GM12878 (cell line): ENCODE measurements around the gene MITF. TPM values are rescaled to one million over a fixed set of nuclear protein-coding genes. Genes with fewer than 3 reads are reported as not detected.

Source experiments
- ATAC-seq: fragments of 200-7000 bp; cut with Tn5 transposase; 3 replicates; pipeline ENCODE4 v1.9.1; 2020; ENCODE audit warnings: mild to moderate bottlenecking, moderate library complexity
- BruUV-seq: library from RNA; stranded (reverse); fragments of 400-500 nt; replicated peaks from 2 replicates; lab custom pipeline; 2021; lab: Mats Ljungman, UMichigan
- CTCF ChIA-PET: fragments of 300-600 bp; sonication (Branson Sonifier 250); formaldehyde crosslinking; extraction: SDS; loops from one replicate; lab custom pipeline; 2021; ENCODE audit warnings: inconsistent platforms; lab: Yijun Ruan, JAX
- POLR2A ChIA-PET: fragments of 350-600 bp; formaldehyde crosslinking; extraction: SDS; loops from one replicate; lab custom pipeline; 2021; ENCODE audit warnings: inconsistent platforms; lab: Charles Lee
- RAD21 ChIA-PET: fragments of 300-600 bp; sonication (Branson Sonifier 250); formaldehyde crosslinking; loops from one replicate; lab custom pipeline; 2023; ENCODE audit warnings: antibody characterized with exemption; ENCODE audit not compliant: unreplicated experiment; lab: Charles Lee
- SMC1A ChIA-PET: fragments of 300-600 bp; sonication (Branson Sonifier 250); formaldehyde crosslinking; loops from one replicate; lab custom pipeline; 2023; ENCODE audit not compliant: unreplicated experiment, uncharacterized antibody; lab: Charles Lee
- DNase-seq: peaks from one replicate; pipeline ENCODE4 v3.0.0-alpha.2; 2011; ENCODE audit warnings: low read depth, low spot score
- FAIRE-seq: peaks from 3 replicates; lab custom pipeline; 2011; peaks lifted over from hg19 to GRCh38; lab: Jason Lieb, UNC
- H2AFZ ChIP-seq: 2 replicates; pipeline ENCODE4 v1.6.0; 2011; ENCODE audit warnings: low read depth, low read length, control low read depth; ENCODE audit not compliant: control insufficient read depth
- H3K27ac ChIP-seq: 2 replicates; pipeline ENCODE4 v1.5.1; 2011; ENCODE audit warnings: control low read depth; ENCODE audit not compliant: control insufficient read depth, insufficient read depth
- H3K27me3 ChIP-seq, 2 experiments: replicated peaks in 1 of 2; 2 replicates each; pipeline versions ENCODE4 v1.6.0 to v1.6.1; 2011; ENCODE audit warnings: low read length in 1 of 2; ENCODE audit not compliant: control insufficient read depth in 2 of 2, insufficient read depth in 2 of 2
- H3K36me3 ChIP-seq, 2 experiments: 2 replicates each; pipeline ENCODE4 v1.5.1; 2011; ENCODE audit warnings: low read length in 1 of 2; ENCODE audit not compliant: control insufficient read depth in 2 of 2, insufficient read depth in 2 of 2
- H3K4me1 ChIP-seq: 2 replicates; pipeline ENCODE4 v1.6.1; 2011; ENCODE audit warnings: mild to moderate bottlenecking, low read length, moderate library complexity, mixed read lengths; ENCODE audit not compliant: control insufficient read depth, insufficient read depth
- H3K4me2 ChIP-seq: 2 replicates; pipeline ENCODE4 v1.6.0; 2011; ENCODE audit warnings: control low read depth; ENCODE audit not compliant: control insufficient read depth, insufficient read depth
- H3K4me3 ChIP-seq: fragments of 200-600 bp; sonication (generic); 2 replicates; pipeline ENCODE4 v1.5.1; 2016
- H3K79me2 ChIP-seq: 2 replicates; pipeline ENCODE4 v1.6.0; 2011; ENCODE audit warnings: low read length; ENCODE audit not compliant: control insufficient read depth, insufficient read depth
- H3K9ac ChIP-seq: 2 replicates; pipeline ENCODE4 v1.8.0; 2011; ENCODE audit warnings: low read length, control low read depth, mixed read lengths; ENCODE audit not compliant: control insufficient read depth, insufficient read depth
- H3K9me3 ChIP-seq: replicated peaks from 3 replicates; pipeline ENCODE4 v1.5.1; 2011; ENCODE audit warnings: mild to moderate bottlenecking, low read length; ENCODE audit not compliant: control insufficient read depth, insufficient read depth
- H4K20me1 ChIP-seq: 2 replicates; pipeline ENCODE4 v1.6.0; 2011; ENCODE audit not compliant: control insufficient read depth, insufficient read depth
- CBX3 ChIP-seq: fragments of 200-600 bp; sonication (generic); IDR thresholded peaks from 2 replicates; pipeline ENCODE4 v1.6.1; 2016; ENCODE audit warnings: low read depth, borderline replicate concordance
- CHD1 ChIP-seq: IDR thresholded peaks from 2 replicates; pipeline ENCODE4 v1.6.1; 2012; ENCODE audit warnings: low read depth, low read length, improper control_type of control experiment
- EP300 ChIP-seq, 2 experiments: fragments of 150-350 bp in 1 of 2; IDR thresholded peaks; 2 replicates each; pipeline ENCODE4 v1.6.1; 2011 to 2012; ENCODE audit warnings: low read depth in 2 of 2, low read length in 2 of 2, borderline replicate concordance in 1 of 2, improper control_type of control experiment in 1 of 2, inconsistent platforms in 1 of 2; ENCODE audit not compliant: control insufficient read depth in 1 of 2
- GATAD2B ChIP-seq: fragments of 450-650 bp; conservative IDR thresholded peaks from 2 replicates; pipeline ENCODE4 v1.6.1; 2017; ENCODE audit warnings: low read depth, mild to moderate bottlenecking, moderate library complexity
- HDAC2 ChIP-seq: fragments of 200-600 bp; sonication (generic); IDR thresholded peaks from 2 replicates; pipeline ENCODE4 v1.6.1; 2017
- HDAC6 ChIP-seq: fragments of 200-600 bp; sonication (generic); IDR thresholded peaks from one replicate; pipeline ENCODE4 v1.8.0; 2017; ENCODE audit warnings: antibody characterized with exemption; ENCODE audit not compliant: unreplicated experiment
- MXI1 ChIP-seq: fragments of 150-350 bp; IDR thresholded peaks from 2 replicates; pipeline ENCODE4 v1.6.1; 2011; ENCODE audit warnings: low read depth, mild to moderate bottlenecking, inconsistent platforms, low read length, improper control_type of control experiment
- MYB ChIP-seq: fragments of 150-350 bp; IDR thresholded peaks from 2 replicates; pipeline ENCODE4 v1.6.1; 2014; ENCODE audit warnings: mild to moderate bottlenecking, low read depth, low read length, borderline replicate concordance
- NKRF ChIP-seq: fragments of 450-650 bp; conservative IDR thresholded peaks from 2 replicates; pipeline ENCODE4 v1.6.1; 2017; ENCODE audit warnings: mild to moderate bottlenecking, moderate library complexity
- NR2C1 ChIP-seq: fragments of 450-650 bp; IDR thresholded peaks from 2 replicates; pipeline ENCODE4 v1.6.1; 2017; ENCODE audit warnings: antibody characterized with exemption, mild to moderate bottlenecking, moderate library complexity
- NR2F1 ChIP-seq: fragments of 450-650 bp; conservative IDR thresholded peaks from 2 replicates; pipeline ENCODE4 v1.6.1; 2017; ENCODE audit warnings: mild to moderate bottlenecking
- RAD51 ChIP-seq: fragments of 450-650 bp; IDR thresholded peaks from 2 replicates; pipeline ENCODE4 v1.6.1; 2016; ENCODE audit warnings: moderate library complexity, mild to moderate bottlenecking, inconsistent platforms
- SMC3 ChIP-seq: IDR thresholded peaks from 2 replicates; pipeline ENCODE4 v1.6.1; 2011; ENCODE audit warnings: low read length, improper control_type of control experiment, borderline replicate concordance
- ZBTB4 ChIP-seq: fragments of 450-650 bp; formaldehyde crosslinking; IDR thresholded peaks from 2 replicates; pipeline ENCODE4 v1.4.0; 2022; ENCODE audit warnings: mild to moderate bottlenecking, moderate library complexity
- ZNF24 ChIP-seq: fragments of 450-650 bp; IDR thresholded peaks from 2 replicates; pipeline ENCODE4 v1.6.1; 2017; ENCODE audit warnings: antibody characterized with exemption, mild to moderate bottlenecking
- WGBS: methylation state at CpG from one replicate; pipeline ENCODE4 v1.1.6; 2016; ENCODE audit warnings: low lambda C conversion rate; ENCODE audit not compliant: insufficient replicate concordance, insufficient coverage; ENCODE audit errors: missing lambda C conversion rate; 5-methylcytosine and 5-hydroxymethylcytosine counted together
- in situ Hi-C: fragments of 300-500 bp; cut with MboI; formaldehyde crosslinking; loops from 9 replicates; pipeline ENCODE4 v1.14.3; 2018; ENCODE audit warnings: mixed read lengths
- intact Hi-C: fragments of 100-400 bp; cut with micrococcal nuclease; formaldehyde crosslinking; loops from one replicate; pipeline ENCODE4 v1.14.2; 2022; ENCODE audit not compliant: unreplicated experiment
- polyA plus RNA-seq, 11 experiments: library from polyadenylated mRNA; depleted of rRNA in 4 of 11; unstranded in 6 of 11; stranded (reverse) in 5 of 11; fragments of >200 nt; fragmentation: Nextera tagmentation in 4 of 11; fragmentation: Illumina TruSeq in 1 of 11; extraction: Ambion mirVana in 4 of 11; extraction: Trizol in 1 of 11; gene quantifications; 1 replicate in 1 of 11; 2 replicates in 10 of 11; pipeline versions ENCODE4 v1.2.1 to v1.2.3, GENCODE V29; 2011 to 2016; ENCODE audit warnings: inconsistent platforms in 2 of 11, missing spikeins in 2 of 11, low read depth in 1 of 11
- total RNA-seq, 4 experiments: library from RNA; depleted of rRNA in 3 of 4; stranded (reverse); fragments of >200 nt in 3 of 4; fragmentation: Illumina TruSeq in 1 of 4; extraction: Trizol in 1 of 4; gene quantifications; 2 replicates each; pipeline versions ENCODE4 v1.2.1 to v1.2.3, GENCODE V29; 2013 to 2021
- TF ChIP-seq, protein P1 (sequence below): fragments of 150-350 bp; IDR thresholded peaks from 2 replicates; pipeline ENCODE4 v1.6.1; 2014; ENCODE audit warnings: mild to moderate bottlenecking, low read depth, low read length

MITF gene
- total and polyA plus RNA-seq, 10 of the 15 experiments (the other 5 are each of a cell fraction or from before 2014, with no cell fraction given), result under 0.01 to 0.90 (median 0.06) TPM; not detected in 3

- TF ChIP-seq ZBTB4 (CRISPR knock-in tag), result no peak
- TF ChIP-seq, all 136 proteins: peak for 0
These were observed 48.3 kb downstream of the MITF start (continued) for GRCh38 chr3:69787436-69788168.

GRCh38 chr3:69791106-69791505, 51.8 kb downstream of the MITF start:
- no peaks in the 10 kb centered on the region for H4K20me1 ChIP-seq
- H3K27ac ChIP-seq, result no peak overlapping the region
- in situ Hi-C loops, result no loop called here
- ATAC-seq (no peak), DNase-seq (no peak), FAIRE-seq (no peak)
- H3K9me3 ChIP-seq, result no peaks in the 10 kb centered on the region
- H3K27me3 ChIP-seq, result no peaks in the 10 kb centered on the region
- no peaks in the 10 kb centered on the region for H3K79me2 ChIP-seq
- ChIA-PET POLR2A (no interaction called here), SMC1A (interaction anchor here (1.2 kb wide), 1 partner anchor 100 kb away, joined by 3 read pairs; no protein-coding TSS in a partner anchor), RAD21 (interaction anchor here (1.0 kb wide), 1 partner anchor 119 kb away, joined by 3 read pairs; no protein-coding TSS in a partner anchor), CTCF (interaction anchor here (1.3 kb wide), 1 partner anchor 119 kb away, joined by 5 read pairs; no protein-coding TSS in a partner anchor)
- 3% methylated on average over 6 of the region's 6 CpGs for WGBS
- H2AFZ ChIP-seq, result no peak overlapping the region
- no peaks in the 10 kb centered on the region for H3K36me3 ChIP-seq
- intact Hi-C loops, result no loop called here
- no peak overlapping the region for H3K9ac ChIP-seq
- no TSS peak for BruUV-seq
- no peaks in the 10 kb centered on the region for H3K4me1 ChIP-seq
- H3K4me2 ChIP-seq, result no peak overlapping the region
- no peak overlapping the region for H3K4me3 ChIP-seq
- TF ChIP-seq NR2C1, result no peak
- TF ChIP-seq, protein P1, sequence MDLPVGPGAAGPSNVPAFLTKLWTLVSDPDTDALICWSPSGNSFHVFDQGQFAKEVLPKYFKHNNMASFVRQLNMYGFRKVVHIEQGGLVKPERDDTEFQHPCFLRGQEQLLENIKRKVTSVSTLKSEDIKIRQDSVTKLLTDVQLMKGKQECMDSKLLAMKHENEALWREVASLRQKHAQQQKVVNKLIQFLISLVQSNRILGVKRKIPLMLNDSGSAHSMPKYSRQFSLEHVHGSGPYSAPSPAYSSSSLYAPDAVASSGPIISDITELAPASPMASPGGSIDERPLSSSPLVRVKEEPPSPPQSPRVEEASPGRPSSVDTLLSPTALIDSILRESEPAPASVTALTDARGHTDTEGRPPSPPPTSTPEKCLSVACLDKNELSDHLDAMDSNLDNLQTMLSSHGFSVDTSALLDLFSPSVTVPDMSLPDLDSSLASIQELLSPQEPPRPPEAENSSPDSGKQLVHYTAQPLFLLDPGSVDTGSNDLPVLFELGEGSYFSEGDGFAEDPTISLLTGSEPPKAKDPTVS, result no peak
- no peak for TF ChIP-seq EP300 (IDR thresholded peaks at IDR 0.05; ENCODE audit: borderline replicate concordance in 1 of 2, control insufficient read depth in 1 of 2, low read depth in 2 of 2, low read length in 2 of 2)
- no peak for TF ChIP-seq NKRF
- TF ChIP-seq ZNF24, result no peak
- no peak for TF ChIP-seq SMC3
- TF ChIP-seq MXI1, result no peak
- TF ChIP-seq NR2F1, result no peak
- TF ChIP-seq CBX3, result no peak
- TF ChIP-seq RAD51, result no peak
- no peak for TF ChIP-seq GATAD2B
- no peak for TF ChIP-seq CHD1
- no peak for TF ChIP-seq MYB
- TF ChIP-seq HDAC2, result no peak
- no peak for TF ChIP-seq HDAC6
